Ishikawa (cell line): ENCODE results near the gene LAMB3.
A peak's percentile ranks its signal among the peaks of the same experiment; 100 is the strongest.

Source experiments
- CEBPB ChIP-seq: IDR thresholded peaks from 2 replicates; pipeline ENCODE4 v1.6.1; 2012
- CREB1 ChIP-seq: IDR thresholded peaks from 2 replicates; pipeline ENCODE4 v1.6.1; 2012; ENCODE audit warnings: low read depth
- EGR1 ChIP-seq: IDR thresholded peaks from 2 replicates; pipeline ENCODE4 v1.6.1; 2012
- EP300 ChIP-seq: IDR thresholded peaks from 2 replicates; pipeline ENCODE4 v1.6.1; 2012; ENCODE audit warnings: borderline replicate concordance
- FOXM1 ChIP-seq: IDR thresholded peaks from 2 replicates; pipeline ENCODE4 v1.6.1; 2012; ENCODE audit warnings: low read depth, borderline replicate concordance
- NFIC ChIP-seq: IDR thresholded peaks from 2 replicates; pipeline ENCODE4 v1.6.1; 2012
- RAD21 ChIP-seq: IDR thresholded peaks from 2 replicates; pipeline ENCODE4 v1.6.1; 2012; ENCODE audit warnings: low read depth
- REST ChIP-seq: IDR thresholded peaks from 2 replicates; pipeline ENCODE4 v1.6.1; 2012; ENCODE audit warnings: low read depth, mild to moderate bottlenecking
- TAF1 ChIP-seq: IDR thresholded peaks from 2 replicates; pipeline ENCODE4 v1.6.1; 2012; ENCODE audit warnings: low read depth, mild to moderate bottlenecking
- TCF12 ChIP-seq: IDR thresholded peaks from 2 replicates; pipeline ENCODE4 v1.6.1; 2012; ENCODE audit warnings: low read depth
- TEAD4 ChIP-seq: IDR thresholded peaks from 2 replicates; pipeline ENCODE4 v1.6.1; 2012
- YY1 ChIP-seq: IDR thresholded peaks from 2 replicates; pipeline ENCODE4 v1.6.1; 2012; ENCODE audit warnings: low read depth
- ZBTB7A ChIP-seq: IDR thresholded peaks from 2 replicates; pipeline ENCODE4 v1.6.1; 2012; ENCODE audit warnings: low read depth
- TF ChIP-seq, protein P1 (sequence below): IDR thresholded peaks from 2 replicates; pipeline ENCODE4 v1.6.1; 2012
- TF ChIP-seq, protein P2 (sequence below): IDR thresholded peaks from 2 replicates; pipeline ENCODE4 v1.6.1; 2012

LAMB3 gene

DNA sequence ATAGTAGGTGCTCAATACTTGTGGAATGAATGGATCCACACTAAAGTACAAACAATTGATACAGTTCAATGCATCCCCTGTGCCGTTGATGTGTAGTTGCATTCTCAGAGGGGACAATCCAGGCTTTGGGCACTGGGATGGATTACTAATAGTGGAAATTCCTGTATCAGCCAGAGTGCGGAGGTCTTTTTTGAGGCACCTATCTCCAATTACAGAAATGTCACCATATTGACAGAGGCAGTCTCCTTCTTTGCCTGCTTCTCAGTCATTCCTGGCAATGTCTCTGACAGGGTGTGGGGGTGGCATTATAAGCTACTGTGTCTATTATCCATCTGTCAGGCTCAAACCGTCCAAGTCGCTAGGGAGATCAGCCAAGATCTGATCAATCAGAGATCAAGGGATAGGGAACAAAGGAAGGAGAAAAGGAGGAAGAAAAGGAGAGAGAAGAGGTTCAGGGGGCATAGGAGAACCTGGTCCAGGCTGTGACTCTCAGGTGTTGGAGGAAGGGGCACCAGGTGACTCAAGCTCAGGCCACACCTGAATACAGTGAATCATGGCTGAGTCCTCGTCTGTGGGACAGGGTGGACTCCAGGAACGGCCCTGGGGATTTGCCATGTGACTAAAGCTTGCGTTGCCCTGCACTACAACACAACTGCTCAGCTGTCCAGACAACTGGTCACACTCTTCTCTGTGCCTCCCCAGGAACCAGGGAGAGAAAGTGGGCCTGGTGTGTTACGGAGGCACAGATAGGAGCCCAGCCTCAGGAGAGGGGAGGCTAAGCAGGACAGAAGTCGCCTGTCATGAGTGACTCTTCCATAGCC is 3.4 kb upstream of the LAMB3 start:
- TF ChIP-seq, protein P1, sequence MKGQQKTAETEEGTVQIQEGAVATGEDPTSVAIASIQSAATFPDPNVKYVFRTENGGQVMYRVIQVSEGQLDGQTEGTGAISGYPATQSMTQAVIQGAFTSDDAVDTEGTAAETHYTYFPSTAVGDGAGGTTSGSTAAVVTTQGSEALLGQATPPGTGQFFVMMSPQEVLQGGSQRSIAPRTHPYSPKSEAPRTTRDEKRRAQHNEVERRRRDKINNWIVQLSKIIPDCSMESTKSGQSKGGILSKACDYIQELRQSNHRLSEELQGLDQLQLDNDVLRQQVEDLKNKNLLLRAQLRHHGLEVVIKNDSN = no peak; the same call in 1 of the 2 replicates
- TF ChIP-seq, protein P2, sequence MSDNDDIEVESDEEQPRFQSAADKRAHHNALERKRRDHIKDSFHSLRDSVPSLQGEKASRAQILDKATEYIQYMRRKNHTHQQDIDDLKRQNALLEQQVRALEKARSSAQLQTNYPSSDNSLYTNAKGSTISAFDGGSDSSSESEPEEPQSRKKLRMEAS = peak; percentile 46; the same call in 1 of the 2 replicates

DNA sequence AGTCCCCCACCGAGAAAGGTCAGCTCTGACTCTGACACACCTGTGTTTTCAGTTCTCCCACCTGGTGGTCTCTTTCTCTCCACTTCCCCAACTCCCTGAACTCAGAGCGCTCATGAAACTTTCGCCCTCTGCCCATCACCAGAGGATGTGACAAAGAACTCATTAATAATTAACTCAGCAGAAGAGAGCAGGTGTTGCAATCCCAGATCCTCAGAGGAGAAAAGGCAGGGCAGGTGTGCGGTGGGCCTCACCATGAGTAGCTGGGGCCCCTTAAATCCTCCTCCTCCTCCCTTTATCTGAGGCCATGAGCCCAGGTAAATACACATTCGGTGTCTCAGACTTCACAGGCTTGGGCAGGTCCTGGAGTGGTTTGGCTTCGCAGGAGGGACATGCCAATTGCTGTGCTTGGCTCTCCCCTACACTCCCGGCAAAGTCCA is 1.7 kb upstream of the LAMB3 start:
- TF ChIP-seq NFIC (0 out of 2 replicates have a peak, but pooled peaks have one; percentile 15), CREB1 (no peak), RAD21 (no peak), CEBPB (peak; percentile 47), TEAD4 (no peak), YY1 (no peak)

DNA sequence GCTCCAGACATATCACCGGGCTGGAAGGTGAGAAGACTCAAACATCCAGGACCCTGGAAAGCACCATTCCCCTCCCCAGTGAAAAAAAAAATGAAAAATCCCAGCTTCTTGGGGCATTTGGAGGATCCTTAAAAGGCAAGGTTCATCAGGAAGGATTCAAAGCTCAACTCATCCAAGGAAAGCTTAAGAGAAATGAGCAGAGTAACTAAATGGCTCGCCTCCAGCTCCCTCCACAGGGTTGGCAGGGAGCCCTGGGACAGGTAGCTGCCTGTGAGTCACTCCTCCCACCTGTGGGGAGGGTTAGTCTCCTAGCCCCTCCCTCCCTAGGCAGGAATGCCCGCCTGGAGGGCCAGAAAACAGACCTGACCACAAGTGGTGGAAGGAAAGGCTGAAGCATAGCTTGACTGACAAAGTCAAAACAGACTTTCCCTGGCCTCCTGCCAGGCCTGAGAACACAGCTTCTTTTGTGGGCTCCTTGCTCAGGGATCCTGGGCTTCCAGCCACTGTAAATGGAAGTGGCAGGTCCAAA is 712 bp upstream of the LAMB3 start:
- no peak for TF ChIP-seq YY1
- peak; percentile 98 for TF ChIP-seq TEAD4
- TF ChIP-seq, protein P1 = no peak
- TF ChIP-seq TCF12 = peak; percentile 98
- TF ChIP-seq, protein P2 = peak; percentile 57; the same call in 1 of the 2 replicates
- no peak for TF ChIP-seq CREB1
- TF ChIP-seq CEBPB = peak; percentile 48; the same call in 1 of the 2 replicates
- peak; percentile 97 for TF ChIP-seq EP300
- TF ChIP-seq ZBTB7A = no peak
- TF ChIP-seq NFIC = peak; percentile 99
- 0 out of 2 replicates have a peak, but pooled peaks have one; percentile 26 for TF ChIP-seq EGR1
- peak; percentile 28; the same call in 1 of the 2 replicates for TF ChIP-seq RAD21
- peak; percentile 78 for TF ChIP-seq REST
- peak; percentile 88 for TF ChIP-seq FOXM1

- TF ChIP-seq YY1 (0 out of 2 replicates have a peak, but pooled peaks have one; percentile 25), NFIC (no peak), TCF12 (no peak)
- TF ChIP-seq, protein P2 = peak; percentile 66
Measured at GRCh38 chr1:209651138-209651587, 1.1 kb downstream of the LAMB3 start.

GRCh38 chr1:209650454-209650853 is 1.8 kb downstream of the LAMB3 start:
- no peak for TF ChIP-seq TCF12
- no peak for TF ChIP-seq EP300
- no peak for TF ChIP-seq TAF1
- TF ChIP-seq CEBPB = no peak
- TF ChIP-seq NFIC = no peak
- no peak for TF ChIP-seq FOXM1
- TF ChIP-seq EGR1 = no peak
- no peak for TF ChIP-seq CREB1
- TF ChIP-seq, protein P1 = no peak
- no peak for TF ChIP-seq ZBTB7A
- TF ChIP-seq, protein P2 = no peak

DNA sequence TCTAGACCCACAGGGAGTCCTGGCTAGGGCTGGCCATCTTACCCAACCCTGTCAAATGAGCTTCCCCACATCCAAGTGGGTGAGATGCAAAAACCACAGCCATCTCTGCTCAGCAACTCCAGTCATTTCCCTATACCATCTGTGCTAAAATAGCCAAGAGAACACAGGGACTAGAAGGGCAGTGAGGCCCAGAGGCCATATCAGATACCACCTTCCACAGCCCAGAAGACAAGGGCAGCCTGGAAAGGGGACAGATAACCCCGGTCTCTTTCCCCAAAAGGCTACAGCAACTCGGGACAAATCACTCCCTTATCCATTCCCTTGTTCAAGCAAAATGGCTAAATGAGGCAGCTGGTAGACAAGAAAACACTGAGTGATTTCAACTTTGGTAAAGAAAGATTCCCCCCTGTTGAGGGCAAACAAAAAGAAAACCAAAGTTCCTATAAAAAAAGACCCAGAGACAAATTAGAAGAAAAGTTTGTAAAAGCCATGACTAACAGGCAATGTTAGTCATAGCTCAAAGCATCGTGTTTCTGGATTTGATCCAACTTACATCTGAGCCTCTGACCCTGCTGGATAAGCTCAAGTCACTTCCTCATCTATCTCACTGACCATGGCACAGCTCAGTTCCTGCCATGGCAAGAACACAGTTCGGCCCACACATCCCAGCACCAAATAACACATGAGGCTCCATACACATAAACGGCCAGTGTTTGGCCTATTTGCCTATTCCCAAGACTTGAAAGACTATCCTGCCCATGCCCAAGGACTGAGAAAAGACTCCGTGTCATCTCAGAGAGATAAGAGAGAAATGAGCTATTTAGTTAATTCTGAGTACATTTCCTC is 3.1 kb downstream of the LAMB3 start:
- no peak for TF ChIP-seq TEAD4
- TF ChIP-seq NFIC = peak; percentile 81
- TF ChIP-seq EGR1 = no peak
- peak; percentile 64; the same call in 1 of the 2 replicates for TF ChIP-seq EP300
- TF ChIP-seq, protein P1 = no peak
- TF ChIP-seq YY1 = no peak
- no peak for TF ChIP-seq TAF1
- TF ChIP-seq TCF12 = peak; percentile 42; the same call in 1 of the 2 replicates
- no peak for TF ChIP-seq CEBPB
- TF ChIP-seq, protein P2 = no peak
- TF ChIP-seq ZBTB7A = no peak
